ENCODE results near the gene SLC25A41.

The SLC25A41 gene

GRCh38 chr19:6378486-6378885, 55.1 kb downstream of the SLC25A41 start:
- H3K4me3 ChIP-seq (ENCODE audit: low read depth, low read length) = no peak overlapping the region
- TF ChIP-seq CTCF (IDR thresholded peaks at IDR 0.05; ENCODE audit: low read depth, low read length, missing control alignments) = no peak
- in situ Hi-C loops (cut with HindIII; ENCODE audit: low sequenced_read_pairs) = no loop called here
- DNase-seq (ENCODE audit: low read depth) = no peak

DNA sequence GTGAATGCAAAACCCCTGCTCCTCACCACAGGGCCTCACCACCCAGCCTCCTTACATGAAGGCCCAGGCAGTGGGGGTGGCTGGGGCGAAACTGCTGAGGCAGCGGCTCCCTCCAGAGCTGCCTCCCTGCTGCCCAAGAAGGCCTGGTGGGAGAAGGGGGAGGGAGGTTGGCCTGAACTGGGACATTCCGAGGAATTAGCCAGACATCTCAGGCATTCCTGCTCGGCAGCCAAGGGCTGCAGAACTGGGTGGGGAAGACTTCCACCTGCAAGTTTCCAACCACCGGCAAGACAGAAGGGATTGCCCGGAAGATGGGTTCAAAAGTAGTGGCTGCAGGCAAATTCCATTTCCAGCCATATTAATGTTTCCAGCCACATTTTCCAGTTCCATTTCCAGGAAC, 55.5 kb downstream of the SLC25A41 start:
- peak; percentile 18 for DNase-seq (ENCODE audit: low read depth)
- TF ChIP-seq CTCF (IDR thresholded peaks at IDR 0.05; ENCODE audit: low read depth, low read length, missing control alignments) = no peak
- in situ Hi-C loops (cut with HindIII; ENCODE audit: low sequenced_read_pairs) = no loop called here
- no peak overlapping the region for H3K4me3 ChIP-seq (ENCODE audit: low read depth, low read length)

- DNase-seq (ENCODE audit: low read depth) = no peak
- no peak for TF ChIP-seq CTCF (IDR thresholded peaks at IDR 0.05; ENCODE audit: low read depth, low read length, missing control alignments)
- no peak overlapping the region for H3K4me3 ChIP-seq (ENCODE audit: low read depth, low read length)
- in situ Hi-C loops (cut with HindIII; ENCODE audit: low sequenced_read_pairs) = no loop called here
Measured at GRCh38 chr19:6376512-6377190, 56.9 kb downstream of the SLC25A41 start.
